HG02943 (cell line): ENCODE measurements around the gene KLK7.
"Not testable (repeated sequence)": the region's sequence is repeated elsewhere in the genome, so short reads cannot be mapped to it uniquely, and the experiment has no call there.

Experiments used
- ATAC-seq: cut with Tn5 transposase; IDR thresholded peaks from one replicate; pipeline ENCODE4 v1.9.1; 2021; ENCODE audit warnings: mild to moderate bottlenecking, low read depth, moderate library complexity; ENCODE audit not compliant: unreplicated experiment

Gene KLK7

DNA sequence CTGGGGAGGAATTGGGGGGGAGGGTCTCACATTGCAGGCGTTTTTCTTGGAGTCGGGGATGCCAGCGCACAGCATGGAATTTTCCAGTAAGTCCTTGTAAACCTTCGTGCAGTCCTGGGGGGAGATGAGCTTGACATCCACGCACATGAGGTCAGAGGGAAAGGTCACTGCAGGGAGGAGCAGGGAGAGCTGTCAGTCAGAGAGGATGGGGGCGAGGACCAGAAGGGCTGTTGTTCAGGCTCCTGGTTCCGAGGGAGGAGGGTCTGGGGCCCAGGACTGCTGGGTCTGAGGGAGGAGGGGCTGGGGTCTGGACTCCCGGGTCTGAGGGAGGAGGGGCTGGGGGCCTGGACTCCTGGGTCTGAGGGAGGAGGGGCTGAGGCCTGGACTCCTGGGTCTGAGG is 4.0 kb downstream of the KLK7 start:
- no peak for ATAC-seq

DNA sequence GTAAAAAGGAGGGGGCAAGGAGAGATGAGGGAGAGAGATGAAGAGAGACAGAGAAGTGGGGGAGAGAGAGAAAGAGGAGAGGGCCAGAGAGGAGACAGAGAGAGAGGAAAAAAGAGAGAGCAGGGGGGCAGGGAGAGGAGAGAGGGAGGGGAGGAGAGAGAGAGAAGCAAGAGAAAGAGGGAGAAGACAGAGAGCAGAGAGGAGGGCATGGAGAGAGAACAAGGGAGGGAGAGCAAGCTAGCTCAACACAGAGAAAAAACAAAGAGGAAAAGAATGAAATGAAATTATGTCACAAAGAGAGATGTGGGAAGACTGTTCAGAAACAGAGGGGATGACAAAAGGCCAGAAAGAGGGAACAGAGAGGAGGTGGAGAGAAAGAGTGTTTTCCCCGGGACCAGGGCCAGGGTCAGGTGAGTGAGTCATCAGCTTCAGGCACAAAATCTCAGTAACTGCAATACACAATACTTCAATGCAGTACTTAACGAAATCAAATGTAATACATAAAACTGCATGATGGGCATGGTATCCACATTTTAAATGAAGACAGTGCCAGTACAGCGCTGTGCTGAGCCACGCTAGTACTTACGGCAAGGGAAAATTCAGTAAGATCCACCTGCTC is 4.8 kb downstream of the KLK7 start:
- ATAC-seq = no peak

DNA sequence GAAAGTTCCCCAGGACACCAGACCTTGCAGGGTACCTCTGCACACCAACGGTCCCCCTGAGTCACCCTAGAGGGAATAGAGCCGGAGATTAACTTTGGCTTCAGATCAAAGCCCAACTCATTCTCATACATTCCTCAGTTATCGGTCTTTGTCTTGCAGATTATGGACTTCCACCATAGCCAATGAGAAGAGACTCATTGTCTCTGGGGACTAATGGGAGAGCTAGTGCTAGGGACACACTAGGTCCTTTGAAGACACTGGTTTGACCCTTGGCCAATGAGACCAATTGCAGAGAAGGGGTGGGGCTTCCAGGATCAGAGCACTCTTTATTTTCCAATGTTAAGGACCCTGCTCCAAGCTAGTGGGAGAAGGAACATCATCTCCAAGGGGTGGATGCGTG is 6.1 kb downstream of the KLK7 start:
- no peak for ATAC-seq

DNA sequence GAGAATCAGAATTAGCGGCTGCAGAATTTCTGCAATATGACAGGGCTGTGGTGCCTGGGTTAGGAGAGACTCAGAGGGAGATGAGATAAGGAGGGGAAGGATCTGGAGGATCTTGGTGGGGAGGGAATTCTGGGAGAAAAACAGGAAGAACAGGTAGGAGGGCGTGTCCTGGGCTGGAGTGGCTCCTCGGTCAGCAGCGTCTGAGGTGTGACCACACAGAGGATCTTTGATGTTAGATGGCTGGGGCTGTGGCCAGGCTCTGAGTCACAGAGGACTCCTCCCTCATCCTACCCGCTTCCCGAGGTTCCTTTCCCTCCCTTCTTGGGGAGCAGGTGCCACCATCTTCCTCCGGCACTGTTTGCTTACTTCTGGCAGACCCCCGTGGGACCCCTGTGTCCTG is 8.0 kb downstream of the KLK7 start:
- no peak for ATAC-seq

DNA sequence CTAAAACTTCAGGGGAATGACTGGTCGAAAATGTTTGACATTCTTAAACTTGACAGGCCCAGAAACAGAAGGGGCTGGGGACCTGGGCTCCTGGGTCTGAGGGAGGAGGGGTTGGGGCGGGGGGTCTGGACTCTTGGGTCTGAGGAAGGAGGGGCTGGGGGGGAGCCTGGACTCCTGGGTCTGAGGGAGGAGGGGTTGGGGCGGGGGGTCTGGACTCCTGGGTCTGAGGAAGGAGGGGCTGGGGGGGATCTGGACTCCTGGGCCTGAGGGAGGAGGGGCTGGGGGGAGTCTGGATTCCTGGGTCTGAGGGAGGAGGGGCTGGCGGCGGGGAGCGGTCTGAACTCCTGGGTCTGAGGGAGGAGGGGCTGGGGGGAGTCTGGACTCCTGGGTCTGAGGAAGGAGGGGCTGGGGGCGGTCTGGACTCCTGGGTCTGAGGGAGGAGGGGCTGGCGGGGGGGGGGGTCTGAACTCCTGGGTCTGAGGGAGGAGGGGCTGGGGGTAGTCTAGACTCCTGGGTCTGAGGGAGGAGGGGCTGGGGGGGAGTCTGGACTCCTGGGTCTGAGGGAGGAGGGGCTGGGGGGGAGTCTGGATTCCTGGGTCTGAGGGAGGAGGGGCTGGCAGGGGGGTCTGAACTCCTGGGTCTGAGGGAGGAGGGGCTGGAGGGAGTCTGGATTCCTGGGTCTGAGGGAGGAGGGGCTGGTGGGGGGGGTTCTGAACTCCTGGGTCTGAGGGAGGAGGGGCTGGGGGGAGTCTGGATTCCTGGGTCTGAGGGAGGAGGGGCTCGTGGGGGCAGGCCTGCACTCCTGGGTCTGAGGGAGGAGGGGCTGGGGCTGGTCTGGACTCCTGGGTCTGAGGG is 8.8 kb downstream of the KLK7 start:
- no peak for ATAC-seq

DNA sequence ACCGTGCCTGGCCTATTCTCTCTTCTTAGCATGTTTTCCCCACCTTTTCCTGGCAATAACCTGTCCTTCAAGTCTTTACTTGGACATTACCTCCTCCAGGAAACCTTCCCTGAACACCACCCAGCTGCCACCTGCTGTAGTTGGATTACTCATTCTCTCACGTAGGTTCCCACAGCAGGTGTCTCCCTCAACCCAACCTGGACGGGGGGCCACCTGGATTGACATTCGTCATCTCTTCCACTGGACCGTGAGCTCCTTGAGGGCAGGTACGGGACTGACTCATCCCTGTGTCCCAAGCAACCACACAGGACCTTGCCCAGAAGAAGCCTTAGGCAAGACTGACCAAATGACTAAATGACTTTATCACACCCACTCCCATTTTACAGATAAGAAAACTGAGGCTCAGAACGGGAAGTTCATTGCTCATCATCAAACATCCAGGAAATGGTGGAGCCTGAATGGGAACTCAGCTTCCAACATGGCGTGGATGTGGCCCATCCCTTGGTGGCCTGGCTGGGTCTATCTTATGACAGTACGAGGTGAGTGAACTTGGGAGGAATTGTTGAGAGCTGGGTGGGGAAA is 10.8 kb downstream of the KLK7 start:
- ATAC-seq = no peak

DNA sequence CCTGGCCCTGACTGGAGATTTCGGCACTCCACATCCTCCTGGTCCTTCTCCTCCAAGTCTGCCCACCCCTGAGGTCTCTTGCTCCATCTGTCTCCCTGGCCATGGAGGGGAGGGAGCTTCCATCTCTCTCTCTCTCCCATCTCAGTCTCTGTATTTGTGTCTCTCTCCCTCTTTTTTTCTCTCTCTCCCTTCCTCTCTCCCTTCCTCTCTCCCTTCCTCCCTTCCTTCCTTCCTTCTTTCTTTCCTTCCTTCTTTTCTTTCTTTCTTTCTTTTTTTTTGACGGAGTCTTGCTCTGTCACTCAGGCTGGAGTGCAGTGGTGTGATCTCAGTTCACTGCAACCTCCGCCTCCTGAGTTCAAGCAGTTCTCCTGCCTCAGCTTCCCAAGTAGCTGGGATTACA is 13.9 kb downstream of the KLK7 start:
- not testable (repeated sequence) for ATAC-seq

DNA sequence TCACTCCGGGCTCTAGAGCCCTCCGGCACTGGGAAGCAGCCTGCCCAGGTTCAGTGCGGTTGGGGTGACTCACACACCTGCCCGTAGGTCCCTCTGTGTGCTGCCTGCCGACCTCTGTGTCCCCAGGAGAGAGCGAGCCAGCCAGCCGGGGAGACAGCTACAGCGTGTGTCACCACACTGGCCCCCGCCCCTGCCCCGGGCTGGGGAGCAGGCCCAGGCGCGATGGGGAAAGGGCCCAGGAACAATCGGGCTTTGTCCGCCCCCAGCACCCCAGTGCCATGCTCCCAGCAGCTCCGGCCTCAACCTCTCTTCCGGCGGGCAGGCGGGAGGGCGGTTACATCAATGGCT is 14.3 kb downstream of the KLK7 start, which contains the start of gene KLK6:
KLK6 (minus strand) TSS at position 179 of the 348 bp plus-strand sequence. CDS start 1,487 bp downstream, outside the sequence.
- ATAC-seq = no peak

DNA sequence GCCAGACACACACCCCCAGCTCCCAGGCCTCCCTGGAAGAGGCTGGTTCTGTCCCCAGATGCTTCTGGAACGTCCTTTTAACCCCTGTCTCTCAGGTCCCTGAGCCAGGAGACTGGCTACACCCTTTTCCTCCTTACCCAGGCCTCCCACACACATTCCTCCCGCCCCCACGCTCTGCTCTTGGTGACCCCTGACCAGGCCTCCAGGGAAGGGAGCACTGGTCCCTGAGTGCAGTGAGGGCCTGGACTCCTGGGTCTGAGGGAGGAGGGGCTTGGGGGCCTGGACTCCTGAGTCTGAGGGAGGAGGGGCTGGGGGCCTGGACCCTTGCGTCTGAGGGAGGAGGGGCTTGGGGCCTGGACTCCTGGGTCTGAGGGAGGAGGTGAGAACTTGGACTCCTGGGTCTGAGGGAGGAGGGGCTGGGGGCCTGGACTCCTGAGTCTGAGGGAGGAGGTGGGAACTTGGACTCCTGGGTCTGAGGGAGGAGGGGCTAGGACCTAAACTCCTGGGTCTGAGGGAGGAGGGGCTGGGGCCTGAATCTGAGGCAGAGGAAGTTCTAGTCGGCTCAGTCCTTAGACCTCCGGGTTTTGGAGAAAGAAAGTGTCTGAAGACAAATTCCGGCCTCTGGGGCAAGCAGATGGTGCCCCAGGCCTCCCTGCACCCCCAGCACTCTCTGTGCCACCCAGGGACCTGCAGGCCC is 14.9 kb downstream of the KLK7 start:
- ATAC-seq = no peak

DNA sequence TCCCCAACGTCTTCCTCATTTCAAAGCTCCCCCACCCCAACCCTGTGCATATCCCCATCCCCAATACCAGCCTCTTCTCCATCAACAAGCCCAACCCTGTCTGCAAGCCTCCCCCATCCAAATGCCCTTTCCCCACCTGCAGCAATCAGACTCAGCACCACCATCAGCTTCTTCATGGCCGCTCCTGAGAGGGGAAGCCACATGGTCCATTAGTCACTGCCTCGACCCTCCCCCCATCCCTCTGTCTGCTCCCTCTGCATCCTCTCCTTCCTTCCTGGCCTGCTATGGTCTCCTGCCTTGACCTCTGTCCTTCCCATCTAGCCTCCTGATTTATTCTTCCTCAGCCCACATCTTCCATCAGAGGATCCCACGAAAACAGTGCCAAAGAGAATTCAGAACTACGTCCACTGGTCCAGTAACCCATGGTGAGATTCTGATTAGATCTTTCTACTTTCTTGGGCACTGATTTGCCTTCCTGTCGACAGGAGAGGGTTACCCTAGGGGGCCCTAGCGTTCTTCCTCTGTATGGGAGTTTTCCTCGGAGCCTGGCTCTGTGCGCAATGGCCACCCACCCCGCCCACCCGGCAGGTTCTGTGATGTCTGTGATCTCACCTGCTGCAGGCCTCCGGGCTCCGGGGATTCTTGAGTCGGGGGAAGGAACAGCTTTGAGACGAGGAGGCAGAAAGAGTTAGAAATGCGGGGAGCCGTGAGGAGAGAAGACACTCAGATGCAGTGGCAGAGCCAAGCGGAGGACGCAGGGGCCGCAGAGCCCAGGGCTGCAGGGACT is 15.6 kb downstream of the KLK7 start:
- ATAC-seq = no peak

DNA sequence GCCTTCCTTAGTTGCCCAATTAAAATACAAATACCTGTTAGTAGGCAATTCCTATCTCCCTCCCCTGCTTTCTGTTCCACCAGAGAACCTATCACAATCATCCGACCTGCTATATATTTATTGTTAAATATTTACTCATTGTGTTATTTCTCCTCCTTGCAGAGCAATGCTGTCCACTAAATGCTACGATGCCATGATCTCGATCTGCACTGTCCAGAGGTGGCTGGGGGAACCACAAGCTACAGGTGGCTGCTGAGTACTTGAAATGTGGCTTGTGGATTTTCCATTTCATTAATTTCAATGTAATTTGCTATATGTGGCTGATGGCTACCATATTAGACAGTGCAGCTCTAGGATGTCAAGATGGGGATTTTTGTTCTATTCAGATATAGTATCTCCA is 19.5 kb downstream of the KLK7 start:
- ATAC-seq = no peak

DNA sequence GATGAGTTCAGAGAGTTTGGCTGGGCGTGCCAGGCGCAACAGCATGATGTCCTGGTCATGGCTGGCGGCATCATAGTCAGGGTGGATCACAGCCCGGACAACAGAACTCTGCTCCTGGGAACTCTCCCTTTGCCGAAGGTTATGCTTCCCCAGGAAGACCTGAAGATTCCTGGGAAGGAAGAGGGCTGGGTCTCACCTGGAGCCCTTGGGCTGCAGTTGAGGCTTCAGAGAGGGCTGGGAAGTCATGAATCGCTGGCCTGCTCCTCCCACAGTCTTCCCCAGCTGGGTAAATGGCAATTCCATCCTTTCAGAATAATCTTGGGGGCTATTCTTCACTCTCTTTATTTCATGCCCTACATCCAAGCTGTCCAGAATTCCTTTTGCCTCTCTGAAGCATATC is 20.3 kb downstream of the KLK7 start:
- ATAC-seq = no peak

DNA sequence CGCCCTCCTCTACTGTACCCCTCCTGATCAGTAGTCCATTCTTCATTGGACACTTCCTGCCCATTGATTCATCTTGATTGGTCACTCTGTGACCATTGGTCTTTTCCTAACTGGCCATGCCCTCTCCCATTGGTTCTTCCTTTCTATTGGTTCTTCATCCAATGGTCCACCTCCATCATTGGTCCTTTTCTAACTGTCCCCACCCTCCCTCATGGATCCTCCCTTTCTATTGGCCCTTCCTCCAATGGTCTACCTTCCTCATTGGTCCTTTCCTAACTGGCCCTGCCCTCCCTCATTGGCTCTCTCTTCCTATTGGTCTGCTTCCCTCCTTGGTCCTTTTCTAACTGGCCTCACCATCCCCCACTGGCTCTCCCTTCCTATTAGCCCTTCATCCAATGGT is 21.5 kb downstream of the KLK7 start:
- ATAC-seq = no peak

DNA sequence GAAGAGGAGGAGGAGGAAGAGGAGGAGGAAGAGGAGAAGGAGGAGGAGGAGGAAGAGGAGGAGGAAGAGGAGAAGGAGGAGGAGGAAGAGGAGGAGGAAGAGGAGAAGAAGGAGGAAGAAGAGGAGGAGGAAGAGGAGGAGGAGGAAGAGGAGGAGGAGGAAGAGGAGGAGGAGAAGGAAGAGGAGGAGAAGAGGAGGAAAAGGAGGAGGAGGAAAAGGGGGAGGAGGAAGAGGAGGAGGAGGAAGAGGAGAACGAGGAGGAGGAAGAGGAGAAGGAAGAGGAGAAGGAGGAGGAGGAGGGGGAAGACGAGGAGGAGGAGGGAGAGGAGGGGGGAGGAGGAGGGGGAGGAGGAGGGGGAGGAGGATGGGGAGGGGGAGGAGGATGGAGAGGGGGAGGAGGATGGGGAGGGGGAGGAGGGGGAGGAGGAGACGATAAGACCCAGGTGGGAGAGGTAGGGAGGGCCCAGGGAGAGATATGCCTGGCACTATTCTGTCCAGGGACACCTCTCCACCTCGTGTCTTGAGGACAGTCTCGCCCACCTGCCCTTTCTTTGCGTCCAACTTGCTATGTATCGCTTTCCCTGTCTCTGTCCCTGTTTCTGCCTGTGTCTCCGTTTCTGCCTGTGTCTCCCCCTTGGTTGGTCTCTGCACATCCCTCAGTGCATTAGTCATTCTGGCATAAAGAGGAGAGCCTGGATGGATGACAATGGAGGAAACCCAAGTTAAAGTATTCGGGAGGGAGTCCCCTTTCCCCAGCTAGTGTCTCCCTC is 23.8 kb downstream of the KLK7 start:
- no peak for ATAC-seq

DNA sequence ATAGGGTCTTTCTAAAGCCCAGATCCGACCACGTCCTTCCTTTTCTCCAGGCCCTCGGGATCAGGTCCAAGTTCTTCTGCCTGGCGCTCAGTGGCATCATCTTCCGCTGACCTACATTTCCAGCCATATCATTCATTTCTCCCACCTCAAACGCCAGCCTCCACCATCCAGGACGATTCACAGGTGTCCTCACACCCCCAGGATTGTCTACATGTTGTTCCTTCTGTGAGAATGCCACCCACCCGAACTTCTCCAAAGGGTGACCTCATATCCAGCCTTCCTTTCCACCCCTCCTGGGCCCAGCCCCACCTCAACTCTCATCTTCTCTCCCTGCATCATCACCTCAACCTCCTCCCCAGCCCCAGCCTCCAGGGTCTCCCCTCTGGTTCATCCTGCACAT is 26.1 kb downstream of the KLK7 start:
- no peak for ATAC-seq

DNA sequence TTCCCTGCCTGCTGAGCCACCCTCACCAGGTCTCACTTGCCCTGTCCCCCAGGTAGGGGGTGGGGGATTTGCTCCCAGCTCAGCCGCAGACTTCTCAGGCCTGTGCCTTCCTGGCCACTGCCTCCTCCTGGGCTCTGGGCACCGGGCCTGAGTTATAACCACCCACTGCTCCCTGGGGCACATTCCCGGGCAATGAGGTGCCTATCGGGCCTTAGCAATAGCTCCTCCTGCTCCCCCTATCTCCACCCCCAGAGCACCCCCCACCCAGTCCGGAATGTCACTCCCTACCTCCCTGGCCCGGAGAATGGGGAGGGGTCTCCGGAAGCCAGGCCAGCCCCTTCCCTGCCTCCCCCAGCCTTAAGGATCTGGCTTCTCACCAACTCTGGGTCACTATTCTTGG is 30.8 kb downstream of the KLK7 start, which contains the start of gene KLK5:
KLK5 (minus strand) TSS at position 129 of the 400 bp plus-strand sequence. CDS start 381 bp downstream, outside the sequence.
- ATAC-seq = no peak

DNA sequence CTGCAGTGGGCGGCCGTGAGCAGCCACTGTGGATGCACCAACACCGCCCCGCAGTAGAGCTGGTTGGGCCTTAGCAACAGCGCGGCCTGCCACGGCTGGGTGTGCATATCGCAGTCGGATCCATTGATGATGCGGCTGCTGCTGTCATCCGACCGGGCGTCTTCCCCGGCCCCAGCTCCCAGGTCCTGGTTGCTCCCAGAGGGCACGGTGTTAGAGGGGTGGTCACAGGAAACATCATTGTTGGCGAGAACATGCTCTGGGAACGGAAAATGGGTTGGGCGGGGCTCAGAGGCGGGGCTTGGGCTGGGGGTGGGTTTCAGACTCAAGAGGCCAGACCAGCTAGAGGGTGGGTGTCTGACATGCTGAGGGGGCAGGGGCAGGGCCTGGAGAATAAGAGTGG is 33.9 kb downstream of the KLK7 start:
- ATAC-seq = no peak

DNA sequence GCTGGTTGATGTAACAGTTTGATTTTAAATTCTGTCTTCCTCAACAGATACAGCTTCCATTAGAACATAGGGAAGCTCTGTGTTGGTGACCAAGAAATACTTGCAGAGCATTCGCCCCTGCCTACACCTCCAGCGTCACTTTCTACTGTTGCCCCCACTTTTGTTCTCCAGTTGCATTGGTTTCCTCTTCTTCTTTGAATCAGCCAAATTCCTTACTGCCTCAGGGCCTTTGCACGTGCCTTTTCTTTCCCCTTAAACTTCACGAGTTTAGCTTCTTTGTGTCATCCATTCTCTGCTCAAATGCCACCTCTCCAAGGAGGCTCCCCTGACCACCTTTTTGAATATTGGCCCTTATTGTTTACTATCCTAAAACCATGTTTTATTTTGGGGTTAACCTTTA is 36.6 kb downstream of the KLK7 start:
- no peak for ATAC-seq

DNA sequence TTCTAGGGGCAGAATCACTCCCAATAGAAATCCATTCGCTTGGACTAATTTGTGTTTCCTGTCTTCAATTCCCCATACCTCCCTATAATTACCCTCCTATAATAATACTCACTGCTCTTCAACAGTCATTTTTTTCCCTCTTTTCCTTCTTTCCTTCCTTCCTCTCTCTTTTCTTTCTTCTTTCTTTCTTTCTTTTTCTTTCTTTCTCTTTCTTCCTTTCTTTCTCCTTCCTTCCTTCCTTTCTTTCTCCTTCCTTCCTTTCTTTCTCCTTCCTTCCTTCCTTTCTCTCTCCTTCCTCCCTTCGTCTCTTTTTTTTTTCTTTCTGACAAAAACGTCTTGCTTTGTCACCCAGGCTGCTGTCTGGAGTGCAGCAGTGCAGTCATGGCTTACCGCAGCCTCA is 38.9 kb downstream of the KLK7 start:
- ATAC-seq = no peak
